GM12872 (cell line): Measurements from ENCODE around the gene RBM47.

Experiments used
- CTCF ChIP-seq: IDR thresholded peaks from 3 replicates; pipeline ENCODE4 v1.5.1; 2011; ENCODE audit warnings: low read depth, mild to moderate bottlenecking, low read length, moderate library complexity; ENCODE audit not compliant: insufficient read depth

The RBM47 gene

GRCh38 chr4:40577588-40578253 lies 51.9 kb downstream of the RBM47 start:
- no peak for TF ChIP-seq CTCF

DNA sequence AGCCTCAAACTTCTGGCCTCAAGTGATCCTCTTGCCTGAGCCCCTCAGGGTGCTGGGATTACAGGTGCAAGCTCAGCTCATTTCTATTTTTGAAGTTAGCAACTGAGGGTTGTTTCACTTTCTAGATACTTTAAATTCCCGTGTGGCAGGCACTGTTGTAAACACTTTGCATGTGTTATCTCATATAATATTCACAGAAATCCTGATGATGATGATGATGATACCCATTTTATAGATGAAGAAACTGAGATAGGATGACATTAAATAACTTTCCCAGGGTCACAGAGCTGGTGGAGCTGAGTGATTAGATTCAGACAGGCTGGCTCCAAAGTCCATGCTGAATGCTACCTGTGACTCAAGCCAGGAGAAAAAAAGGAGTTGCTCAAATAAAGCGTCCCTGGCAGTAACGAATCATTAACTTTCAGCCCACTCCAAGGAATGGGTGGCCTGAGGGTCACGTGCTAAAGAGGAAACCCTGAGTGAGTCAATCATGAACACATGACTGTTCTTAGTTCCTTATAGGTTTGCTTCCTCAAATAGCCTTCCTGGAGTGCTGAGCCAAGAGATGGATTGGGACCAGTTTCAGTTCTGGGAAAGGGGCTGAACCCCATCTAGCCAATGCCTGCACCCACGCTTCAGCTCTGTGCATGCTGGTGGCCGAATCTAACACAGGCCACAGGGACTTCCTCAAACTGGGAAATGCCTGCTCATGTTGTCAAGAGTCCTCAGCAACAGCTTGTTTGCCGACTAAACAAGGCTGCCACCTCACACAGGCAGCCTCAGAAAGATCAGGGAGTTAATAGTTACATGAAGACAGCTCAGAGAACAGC lies 52.8 kb downstream of the RBM47 start:
- TF ChIP-seq CTCF, result no peak

DNA sequence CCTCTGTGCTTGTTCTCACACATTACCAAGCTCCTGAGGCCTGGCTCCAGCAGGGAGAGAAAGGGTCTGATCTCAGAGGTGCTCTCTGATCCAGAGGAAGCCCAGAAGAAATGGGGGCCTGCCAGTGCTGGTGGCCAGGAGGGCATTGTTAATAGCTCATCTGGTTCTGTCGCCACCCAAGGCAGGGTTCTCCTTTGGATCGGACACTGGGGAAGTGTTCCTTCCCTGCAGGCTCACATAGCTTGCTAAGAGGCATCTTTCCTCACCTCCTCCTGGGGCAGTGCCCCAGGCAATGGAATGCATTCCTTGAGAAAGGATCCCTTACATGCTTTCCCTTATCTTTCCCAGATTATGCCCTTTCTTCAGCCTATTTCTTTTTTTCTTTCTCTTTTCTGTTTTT lies 53.8 kb downstream of the RBM47 start:
- TF ChIP-seq CTCF, result no peak

- no peak for TF ChIP-seq CTCF
Measured at GRCh38 chr4:40573593-40574311, 55.9 kb downstream of the RBM47 start.

GRCh38 chr4:40572692-40573310 lies 56.9 kb downstream of the RBM47 start:
- no peak for TF ChIP-seq CTCF

DNA sequence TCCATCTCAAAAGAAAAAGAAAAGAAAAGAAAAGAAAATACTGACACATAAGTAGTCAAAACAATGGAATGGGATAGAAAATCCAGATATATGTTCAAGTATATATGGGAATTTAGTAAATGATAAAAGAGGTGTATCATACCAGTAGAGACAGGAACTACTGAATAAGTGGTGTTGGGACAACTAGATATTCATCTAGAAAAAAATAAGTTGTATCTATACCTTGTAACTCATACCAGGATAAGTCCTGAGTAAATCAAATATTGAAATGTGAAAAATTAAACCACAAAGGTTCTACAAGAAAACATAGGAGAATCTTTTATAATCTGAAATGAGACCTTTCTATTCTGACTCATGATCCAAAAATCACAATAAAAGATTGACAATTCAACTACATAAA lies 58.5 kb downstream of the RBM47 start:
- TF ChIP-seq CTCF, result no peak
